Heart right ventricle (tissue), 16 donors: ENCODE data around the gene MAP3K4. TPM values are rescaled to one million over a fixed set of nuclear protein-coding genes. Genes with fewer than 3 reads are reported as not detected.
A peak's percentile ranks its signal among the peaks of the same experiment; 100 is the strongest.

Source experiments
- ATAC-seq, 8 donors: fragments of 200-7000 bp; cut with Tn5 transposase; one replicate each; pipeline ENCODE4 v1.9.1; 2020; ENCODE audit warnings: mild to moderate bottlenecking in 8 of 8, moderate library complexity in 8 of 8, moderate number of reproducible peaks in 1 of 8
- DNase-seq, 2 donors: peaks; one replicate each; pipeline ENCODE4 v3.0.0-alpha.2; 2020
- H3K27ac ChIP-seq, 10 donors: fragments of 200-600 bp; sonication (generic) in 2 of 10; one replicate each; pipeline versions ENCODE4 v1.5.0 to v1.8.0; 2020 to 2022; ENCODE audit warnings: mild to moderate bottlenecking in 3 of 10
- H3K27me3 ChIP-seq, 7 donors: fragments of 200-600 bp; one replicate each; pipeline ENCODE4 v1.8.0; 2021 to 2022; ENCODE audit warnings: mild to moderate bottlenecking in 2 of 7
- H3K36me3 ChIP-seq, 9 donors: fragments of 200-600 bp; sonication (generic) in 1 of 9; one replicate each; pipeline versions ENCODE4 v1.5.0 to v1.8.0; 2020 to 2022; ENCODE audit warnings: mild to moderate bottlenecking in 2 of 9
- H3K4me1 ChIP-seq, 9 donors: fragments of 200-600 bp; sonication (generic) in 1 of 9; one replicate each; pipeline versions ENCODE4 v1.5.0 to v1.8.0; 2020 to 2022; ENCODE audit warnings: mild to moderate bottlenecking in 4 of 9
- H3K4me3 ChIP-seq, 10 donors: fragments of 200-600 bp; sonication (generic) in 2 of 10; one replicate each; pipeline versions ENCODE4 v1.5.0 to v1.8.0; 2020 to 2022; ENCODE audit warnings: mild to moderate bottlenecking in 7 of 10, moderate library complexity in 2 of 10
- H3K9me3 ChIP-seq, 11 donors: fragments of 200-600 bp in 10 of 11; sonication (generic) in 2 of 11; one replicate each; pipeline versions ENCODE4 v1.5.0 to v1.8.0; 2013 to 2022; ENCODE audit warnings: mild to moderate bottlenecking in 2 of 11, control low read depth in 1 of 11, moderate library complexity in 1 of 11
- CTCF ChIP-seq, 9 donors: fragments of 200-600 bp; sonication (generic) in 2 of 9; IDR thresholded peaks; one replicate each; pipeline versions ENCODE4 v1.5.0 to v1.8.0; 2021 to 2022; ENCODE audit warnings: antibody characterized with exemption in 9 of 9, mild to moderate bottlenecking in 5 of 9, moderate library complexity in 1 of 9
- WGBS, 2 donors: extraction: QIAGEN DNeasy Blood & Tissue Kit; methylation state at CpG; one replicate each; pipeline ENCODE4 v1.1.7; 2013; ENCODE audit warnings: inconsistent platforms in 1 of 2; 5-methylcytosine and 5-hydroxymethylcytosine counted together
- intact Hi-C, 10 donors: fragments of 100-400 bp; cut with DNase I; formaldehyde crosslinking; loops; one replicate each; pipeline versions ENCODE4 v1.11.1 to v1.14.2; 2022
- polyA plus RNA-seq, 2 donors: library from polyadenylated mRNA; stranded (reverse); fragments of 200-250 nt; gene quantifications; one replicate each; pipeline ENCODE4 v1.2.3, GENCODE V29; 2013
- total RNA-seq, 10 donors: library from RNA; stranded (reverse); fragmentation: NEBNext Ultra II Directional in 3 of 10; extraction: Animal tissue kit (Norgen Biotek cat#: 25700) in 3 of 10; gene quantifications; one replicate each; pipeline versions ENCODE4 v1.2.1 to v1.2.4, GENCODE V29; 2021 to 2023
- donor health status: Arrhythmogenic right ventricular cardiomyopathy.
- donor health status: ischemic (EF 13 %, LVEDD 7.1; RV severe dilation, severe dysfunction).
- donor health status: healthy with polysubstance abuse.
- donor health status: DM: no; HTN: yes; CAD: no.
- donor health status: DM: no; HTN: no; CAD: no.
- donor health status: ischemic (EF 25% LVEDD 6.9; RV normal size, moderate dysfunction).
- donor health status: ischemic (EF 25% LVEDD 5.7; RV mildly dilated, moderate dysfunction).
- donor health status: healthy.
- donor health status: DM: yes; HTN: yes; CAD: no.
- donor health status: Ischemic cardiomyopathy.
- donor health status: ischemic (EF 35%, LVEDD 5.7; RV mildly dilated, moderate dysfunction).
- donor health status: nonischemic (EF 11% LVEDD 7.7; RV severe dilation, severe dysfunction).
- donor health status: DM: yes; HTN: yes; CAD: no.
- donor health status: PGD.
- donor health status: ischemic (EF 29% LVEDD 5.4; RV normal size, mild dysfunction).
- donor health status: nonischemic (EF 23%, LVEDD 6.1; RV moderate dilation, normal function).

MAP3K4 gene
- total and polyA plus RNA-seq, 12 donors = 10.5 to 50.2 (median 30.9) TPM

- Histone ChIP-seq H3K4me1 (peaks cover 0 to 64% (median 45%) of the 10 kb centered on the region in 9 donors), H3K4me3 (no peak overlapping the region), H3K36me3 (no peaks in the 10 kb centered on the region), H3K27ac (no peak overlapping the region), H3K27me3 (no peaks in the 10 kb centered on the region), H3K9me3 (no peaks in the 10 kb centered on the region)
- WGBS, 2 donors = 92 to 95% methylated on average over 4 of the region's 4 CpGs
- DNase-seq (no peak), ATAC-seq (peak in 3 of 8 donors; percentile 23 to 41 (median 34))
- intact Hi-C loops = no loop called here
- no peak for TF ChIP-seq CTCF (IDR thresholded peaks at IDR 0.05)
Measured at GRCh38 chr6:161013695-161014094, 22.1 kb downstream of the MAP3K4 start.

- H3K4me3 ChIP-seq = no peak overlapping the region
- H3K36me3 ChIP-seq = peaks cover 0 to 8% (median 0%) of the 10 kb centered on the region in 9 donors
- TF ChIP-seq CTCF (IDR thresholded peaks at IDR 0.05) = no peak
- H3K9me3 ChIP-seq = no peaks in the 10 kb centered on the region
- H3K27me3 ChIP-seq = no peaks in the 10 kb centered on the region
- H3K4me1 ChIP-seq = peaks cover 0 to 39% (median 21%) of the 10 kb centered on the region in 9 donors
- WGBS, 2 donors = 81 to 89% methylated on average over 5 of the region's 5 CpGs
- ATAC-seq (no peak), DNase-seq (no peak)
- no peak overlapping the region for H3K27ac ChIP-seq
- intact Hi-C loops = no loop called here
Measured at GRCh38 chr6:161017766-161018564, 26.4 kb downstream of the MAP3K4 start.

- no peak overlapping the region for H3K4me3 ChIP-seq
- no peak for ATAC-seq
- intact Hi-C loops = no loop called here
- no peak for TF ChIP-seq CTCF (IDR thresholded peaks at IDR 0.05)
- peaks cover 0 to 27% (median 15%) of the 10 kb centered on the region in 9 donors for H3K4me1 ChIP-seq
- no peaks in the 10 kb centered on the region for H3K9me3 ChIP-seq
- H3K27ac ChIP-seq = no peak overlapping the region
- peaks cover 0 to 8% (median 0%) of the 10 kb centered on the region in 9 donors for H3K36me3 ChIP-seq
- H3K27me3 ChIP-seq = no peaks in the 10 kb centered on the region
- 95 to 96% methylated on average over 13 of the region's 13 CpGs for WGBS, 2 donors
- no peak for DNase-seq
Measured at GRCh38 chr6:161019324-161019839, 27.8 kb downstream of the MAP3K4 start.

GRCh38 chr6:161021543-161021942, 30.0 kb downstream of the MAP3K4 start:
- intact Hi-C loops = no loop called here
- Histone ChIP-seq H3K4me1 (peaks cover 0 to 27% (median 15%) of the 10 kb centered on the region in 9 donors), H3K9me3 (no peaks in the 10 kb centered on the region), H3K36me3 (peaks cover 0 to 8% (median 0%) of the 10 kb centered on the region in 9 donors), H3K27me3 (no peaks in the 10 kb centered on the region), H3K27ac (no peak overlapping the region), H3K4me3 (no peak overlapping the region)
- ATAC-seq = no peak
- no peak for DNase-seq
- TF ChIP-seq CTCF (IDR thresholded peaks at IDR 0.05) = no peak
